ENCODE measurements around the gene WWOX.

DNA sequence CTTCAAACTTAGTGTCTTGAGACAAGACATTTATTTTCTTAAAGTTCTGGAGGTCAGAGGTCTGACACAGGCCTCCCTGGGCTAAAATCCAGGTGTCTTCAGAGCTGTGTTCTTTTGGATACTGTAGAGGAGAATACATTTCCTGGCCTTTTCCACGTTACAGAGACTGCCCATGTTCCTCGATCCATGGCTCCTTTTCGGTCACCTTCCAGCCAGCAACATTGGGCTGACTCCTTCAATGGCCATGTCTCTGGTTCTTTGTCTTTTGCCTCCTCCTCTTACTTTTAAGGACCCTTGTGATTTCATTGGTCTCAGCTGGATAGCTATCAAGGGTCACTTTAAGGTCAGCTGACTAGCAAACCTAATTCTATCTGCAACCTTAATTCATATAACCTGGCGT lies 212.4 kb downstream of the WWOX start:
- TF ChIP-seq POLR2A (IDR thresholded peaks at IDR 0.05) = no peak
- TF ChIP-seq, protein P1, sequence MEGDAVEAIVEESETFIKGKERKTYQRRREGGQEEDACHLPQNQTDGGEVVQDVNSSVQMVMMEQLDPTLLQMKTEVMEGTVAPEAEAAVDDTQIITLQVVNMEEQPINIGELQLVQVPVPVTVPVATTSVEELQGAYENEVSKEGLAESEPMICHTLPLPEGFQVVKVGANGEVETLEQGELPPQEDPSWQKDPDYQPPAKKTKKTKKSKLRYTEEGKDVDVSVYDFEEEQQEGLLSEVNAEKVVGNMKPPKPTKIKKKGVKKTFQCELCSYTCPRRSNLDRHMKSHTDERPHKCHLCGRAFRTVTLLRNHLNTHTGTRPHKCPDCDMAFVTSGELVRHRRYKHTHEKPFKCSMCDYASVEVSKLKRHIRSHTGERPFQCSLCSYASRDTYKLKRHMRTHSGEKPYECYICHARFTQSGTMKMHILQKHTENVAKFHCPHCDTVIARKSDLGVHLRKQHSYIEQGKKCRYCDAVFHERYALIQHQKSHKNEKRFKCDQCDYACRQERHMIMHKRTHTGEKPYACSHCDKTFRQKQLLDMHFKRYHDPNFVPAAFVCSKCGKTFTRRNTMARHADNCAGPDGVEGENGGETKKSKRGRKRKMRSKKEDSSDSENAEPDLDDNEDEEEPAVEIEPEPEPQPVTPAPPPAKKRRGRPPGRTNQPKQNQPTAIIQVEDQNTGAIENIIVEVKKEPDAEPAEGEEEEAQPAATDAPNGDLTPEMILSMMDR (IDR thresholded peaks at IDR 0.05) = no peak
